Osteocyte (in vitro differentiated cells): ENCODE measurements around the gene PMP22. TPM values are rescaled to one million over a fixed set of nuclear protein-coding genes. Genes with fewer than 3 reads are reported as not detected.

Experiments
- DNase-seq: peaks from one replicate; pipeline ENCODE4 v3.0.0; 2021; ENCODE audit warnings: mixed read lengths; ENCODE audit not compliant: unreplicated experiment; ENCODE audit errors: extremely low spot score
- H3K27ac Mint-ChIP-seq: one replicate; pipeline ENCODE4 v1.8.0; 2021; ENCODE audit warnings: mild to moderate bottlenecking, mixed read lengths; ENCODE audit not compliant: unreplicated experiment
- H3K27me3 Mint-ChIP-seq: one replicate; pipeline ENCODE4 v1.8.0; 2021; ENCODE audit warnings: mixed read lengths; ENCODE audit not compliant: unreplicated experiment
- H3K36me3 Mint-ChIP-seq: one replicate; pipeline ENCODE4 v1.8.0; 2021; ENCODE audit warnings: mixed read lengths; ENCODE audit not compliant: unreplicated experiment
- H3K4me1 Mint-ChIP-seq: one replicate; pipeline ENCODE4 v1.8.0; 2021; ENCODE audit warnings: mixed read lengths; ENCODE audit not compliant: unreplicated experiment
- H3K4me3 Mint-ChIP-seq: one replicate; pipeline ENCODE4 v1.8.0; 2021; ENCODE audit warnings: mild to moderate bottlenecking, moderate library complexity, mixed read lengths; ENCODE audit not compliant: unreplicated experiment
- H3K9me3 Mint-ChIP-seq: one replicate; pipeline ENCODE4 v1.8.0; 2021; ENCODE audit warnings: mixed read lengths; ENCODE audit not compliant: unreplicated experiment
- CTCF ChIP-seq: fragments of 200-600 bp; sonication (generic); IDR thresholded peaks from 2 replicates; pipeline ENCODE4 v1.5.0; 2021; ENCODE audit warnings: antibody characterized with exemption, mild to moderate bottlenecking, moderate library complexity
- microRNA-seq: library from miRNA; unstranded; fragments of <30 nt; microRNA quantifications from one replicate; pipeline ENCODE4 v1.1.0, GENCODE V29; 2020; ENCODE audit not compliant: unreplicated experiment
- total RNA-seq: library from RNA; stranded (reverse); gene quantifications from 2 replicates; pipeline ENCODE4 v1.2.1, GENCODE V29; 2021

The PMP22 gene
- total RNA-seq, 1 donor from 2014 or later: 188 TPM

DNA sequence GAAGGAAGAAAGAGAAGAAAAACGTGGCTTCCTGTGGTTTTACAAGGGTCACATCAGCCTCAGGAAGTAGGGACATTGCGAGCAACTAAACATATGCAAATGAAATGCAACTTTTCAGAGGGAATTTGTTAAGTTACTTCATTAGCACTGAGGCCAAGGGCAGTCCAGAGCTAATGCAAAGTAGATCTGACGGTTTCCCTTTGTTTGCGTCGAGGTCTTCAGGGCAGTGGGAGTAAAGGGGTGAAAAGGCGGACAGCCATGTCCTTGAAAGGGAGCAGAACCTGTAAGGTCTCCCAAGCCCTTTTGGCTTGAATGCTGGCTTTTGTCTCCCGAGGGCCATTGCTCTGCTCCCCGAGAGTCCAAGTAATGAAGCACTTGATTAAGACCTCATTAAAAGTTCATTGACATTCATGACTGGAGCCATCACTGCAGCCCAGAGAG, 85.0 kb downstream of the PMP22 start:
- Mint-ChIP-seq H3K9me3 (no peaks in the 10 kb centered on the region), H3K36me3 (no peaks in the 10 kb centered on the region)

More for the DNA sequence above, 85.0 kb downstream of the PMP22 start:
- TF ChIP-seq CTCF: no peak
- no peak for DNase-seq
- peaks cover 2% of the 10 kb centered on the region for H3K4me1 Mint-ChIP-seq
- H3K4me3 Mint-ChIP-seq: no peak overlapping the region
- H3K27me3 Mint-ChIP-seq: peaks cover 7% of the 10 kb centered on the region
- H3K27ac Mint-ChIP-seq: no peak overlapping the region

Small RNA genes within 50 kb of the gene (microRNA-seq; reads per million reads assigned to microRNA genes)
- gene MIR4731: 2.7 reads per million

Other genes starting within 250 kb of the PMP22 start
- gene TEKT3, start 76.3 kb upstream of the PMP22 start, total RNA-seq: not detected in 2 replicates
- gene CDRT4, start 202.3 kb upstream of the PMP22 start, total RNA-seq: 9.6 and 10.1 TPM in 2 replicates